Activated CD4-positive, alpha-beta T cell treated with anti-CD3 and anti-CD28 coated beads for 24 hours (primary cell): ENCODE results near the gene UBE2O.

Source experiments
- DNase-seq, 2 donors: peaks; one replicate each; pipeline ENCODE4 v3.0.0-alpha.2; 2020; ENCODE audit warnings: low read depth in 2 of 2

Gene UBE2O

DNA sequence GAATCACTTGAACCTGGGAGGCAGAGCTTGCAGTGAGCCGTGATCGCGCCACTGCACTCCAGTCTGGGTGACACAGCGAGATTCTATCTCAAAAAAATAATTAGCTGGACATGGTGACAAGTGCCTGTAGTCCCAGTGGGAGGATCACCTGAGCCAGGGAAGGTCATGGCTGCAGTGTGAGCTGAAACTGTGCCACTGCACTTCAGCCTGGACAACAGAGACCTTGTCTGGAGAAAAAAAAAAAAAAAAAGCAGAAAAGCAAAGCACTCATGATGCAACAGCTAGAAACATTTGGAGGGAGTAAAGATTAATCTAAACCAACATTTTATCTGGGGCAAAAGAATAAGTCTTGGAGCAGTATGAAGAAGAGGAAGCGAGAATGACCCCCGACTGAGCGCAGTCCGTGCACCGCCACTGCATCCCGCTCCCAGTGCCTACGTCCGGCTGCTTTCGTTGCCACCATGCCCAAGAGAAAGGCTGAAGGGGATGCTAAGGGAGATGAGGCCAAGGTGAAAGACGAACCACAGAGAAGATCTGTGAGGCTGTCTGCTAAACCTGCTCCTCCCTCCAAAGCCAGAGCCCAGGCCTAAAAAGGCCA, 107.5 kb downstream of the UBE2O start:
- DNase-seq = no peak

- no peak for DNase-seq
These were observed 109.8 kb downstream of the UBE2O start for GRCh38 chr17:76343106-76343505.

DNA sequence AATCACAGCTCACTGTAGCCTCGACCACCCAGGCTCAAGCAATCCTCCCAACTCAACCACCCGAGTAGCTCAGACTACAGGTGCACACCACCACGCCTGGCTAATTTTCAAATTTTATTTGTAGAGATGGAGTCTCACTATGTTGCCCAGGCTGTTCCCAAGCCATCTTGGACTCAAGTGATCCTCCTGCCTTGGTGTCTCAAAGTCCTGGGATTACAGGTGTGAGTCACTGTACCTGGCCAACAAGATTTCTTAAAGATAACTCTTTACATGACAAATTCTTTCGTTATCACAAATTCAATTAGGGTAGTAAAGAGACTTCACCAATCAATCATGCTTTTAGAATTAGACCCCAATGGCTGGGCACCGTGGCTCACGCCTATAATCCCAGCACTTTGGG, 111.7 kb downstream of the UBE2O start:
- DNase-seq = no peak
